GM18909 (cell line): Measurements from ENCODE around the gene SOBP.
"Not testable (repeated sequence)": the region's sequence is repeated elsewhere in the genome, so short reads cannot be mapped to it uniquely, and the experiment has no call there.

Experiments
- ATAC-seq: cut with Tn5 transposase; IDR thresholded peaks from one replicate; pipeline ENCODE4 v1.9.1; 2021; ENCODE audit warnings: mild to moderate bottlenecking; ENCODE audit not compliant: unreplicated experiment, poor library complexity

SOBP gene

GRCh38 chr6:107488174-107488874, 1.6 kb upstream of the SOBP start:
- no peak for ATAC-seq

- ATAC-seq: no peak
Measured at GRCh38 chr6:107488875-107489635, 862 bp upstream of the SOBP start.

- ATAC-seq: no peak
Measured at GRCh38 chr6:107490566-107491137, 735 bp downstream of the SOBP start.

- ATAC-seq: no peak
Measured at GRCh38 chr6:107491138-107491609, 1.3 kb downstream of the SOBP start.

DNA sequence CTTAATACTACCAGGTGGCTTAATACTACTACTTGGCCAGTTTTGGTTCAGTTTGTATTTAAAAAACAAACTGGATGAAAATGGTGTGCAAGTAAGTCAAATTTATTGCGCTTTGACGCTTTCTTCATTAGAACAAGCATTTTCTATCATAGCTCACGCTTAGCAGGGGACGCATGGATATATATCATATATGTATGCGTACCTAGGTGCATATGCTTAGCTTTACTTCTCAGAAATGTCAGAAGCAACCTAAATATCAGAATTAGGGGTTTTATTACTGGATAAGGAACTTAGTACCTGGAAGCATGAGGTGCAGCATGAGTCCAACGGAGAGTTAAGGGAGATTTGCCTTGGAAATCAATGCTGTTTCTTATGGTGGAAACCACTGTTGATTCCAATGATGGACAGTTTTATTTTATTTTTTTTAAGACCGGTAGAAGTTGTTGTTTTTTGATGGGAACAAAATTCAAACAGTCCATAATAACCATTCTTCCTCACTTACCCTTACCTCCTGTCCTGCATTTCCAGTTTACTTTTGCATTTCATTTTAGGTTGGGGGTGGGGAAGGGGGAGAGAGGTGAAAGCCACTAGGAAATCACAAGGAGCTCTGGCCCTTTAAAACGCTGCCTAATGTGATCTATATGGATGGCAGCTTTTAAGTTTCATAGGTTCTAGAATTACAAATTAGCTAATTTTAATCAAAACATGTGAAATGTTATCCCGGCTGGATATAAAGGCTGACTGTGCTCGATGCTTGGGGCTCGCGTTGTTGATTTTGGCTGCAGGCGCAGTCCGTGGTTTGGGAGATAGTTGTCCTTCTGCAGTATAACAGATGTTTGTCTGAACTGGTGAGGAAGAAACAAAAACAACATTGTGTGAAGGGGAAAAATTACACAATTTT, 2.1 kb downstream of the SOBP start:
- no peak for ATAC-seq

DNA sequence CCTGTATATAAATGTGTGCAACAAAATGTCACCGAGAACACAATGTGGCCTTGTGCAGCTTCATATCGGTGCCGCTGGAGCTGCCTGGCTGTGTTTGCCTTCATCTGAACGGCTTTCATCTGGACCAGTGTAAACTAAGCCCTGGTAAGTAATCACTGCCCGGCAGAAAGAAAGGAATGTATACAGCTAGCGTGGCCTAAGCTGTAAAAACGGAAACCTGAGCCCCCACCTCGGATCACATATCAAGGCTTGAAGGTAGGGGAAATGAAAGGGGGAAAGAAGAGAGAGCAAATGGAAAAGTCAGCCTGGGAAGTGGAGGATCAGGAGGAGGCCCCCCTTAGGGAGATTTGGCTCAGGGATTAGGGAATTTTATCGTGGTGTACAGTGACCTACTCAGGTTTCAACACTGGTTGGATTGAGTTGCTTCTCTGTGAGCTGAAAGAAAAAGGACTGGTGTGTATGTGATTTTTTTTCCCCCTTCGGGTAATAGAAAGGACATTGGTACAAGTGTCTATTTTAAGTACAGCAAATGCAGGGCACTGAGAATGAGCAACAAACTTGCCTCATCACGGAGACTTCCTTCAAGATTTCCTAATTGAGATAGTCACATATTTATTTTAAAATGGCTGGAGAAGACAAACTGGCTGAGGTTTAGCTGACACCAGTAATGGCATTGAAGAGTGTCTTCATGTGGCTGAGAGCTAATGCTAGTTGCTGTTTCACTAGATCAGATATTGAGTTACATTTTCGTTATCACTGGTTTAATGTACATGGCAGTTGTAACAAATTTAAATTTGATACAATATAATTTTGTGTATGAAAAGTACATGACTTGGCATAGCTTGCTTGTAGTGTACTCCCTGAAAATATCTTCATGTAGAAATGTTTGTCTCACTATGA, 3.5 kb downstream of the SOBP start:
- ATAC-seq: no peak

GRCh38 chr6:107495196-107495643, 5.3 kb downstream of the SOBP start:
- ATAC-seq: no peak

DNA sequence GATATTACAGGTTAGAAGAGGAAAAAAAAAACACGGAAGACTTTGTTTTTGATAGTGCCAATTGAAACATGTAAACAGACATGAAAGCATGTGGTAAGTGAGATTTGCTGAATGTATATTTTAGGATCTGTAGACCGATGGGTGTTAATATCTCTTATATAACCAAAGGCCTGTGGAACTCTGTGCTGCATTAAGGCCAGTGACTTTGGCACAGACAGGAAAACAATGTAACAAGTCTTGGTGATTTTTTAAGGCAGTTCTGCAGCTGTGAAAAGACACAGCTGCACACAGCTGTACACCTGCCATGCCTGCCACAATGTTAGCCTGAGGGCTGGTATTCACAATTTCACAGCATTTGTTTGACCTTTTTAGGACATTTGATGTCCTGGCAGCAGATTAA, 6.1 kb downstream of the SOBP start:
- ATAC-seq: no peak

GRCh38 chr6:107496892-107497684, 7.2 kb downstream of the SOBP start:
- no peak for ATAC-seq

- ATAC-seq: no peak
Measured at GRCh38 chr6:107504270-107505026, 14.5 kb downstream of the SOBP start.

- no peak for ATAC-seq
Measured at GRCh38 chr6:107506145-107506544, 16.2 kb downstream of the SOBP start.

- ATAC-seq: no peak
Measured at GRCh38 chr6:107509506-107509905, 19.6 kb downstream of the SOBP start.

DNA sequence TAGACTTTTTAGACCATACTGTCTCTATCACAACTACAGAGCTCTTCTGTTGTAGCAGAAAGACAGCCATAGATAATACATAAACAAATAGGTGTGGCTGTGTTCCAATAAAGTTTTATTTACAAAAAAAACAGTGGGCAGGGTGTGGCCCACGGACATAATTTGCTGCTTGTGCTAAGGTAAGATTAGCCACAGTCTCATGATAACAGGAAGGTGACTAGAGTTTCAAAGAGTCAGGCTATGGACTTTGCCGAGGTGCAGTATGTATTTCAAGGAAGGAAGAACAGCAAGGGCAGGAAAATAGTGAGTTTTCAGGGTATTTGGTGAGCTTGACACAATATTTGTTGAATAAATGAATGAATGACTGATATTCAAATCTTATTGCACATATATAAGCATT, 20.2 kb downstream of the SOBP start:
- no peak for ATAC-seq

GRCh38 chr6:107511511-107511993, 21.6 kb downstream of the SOBP start:
- no peak for ATAC-seq

DNA sequence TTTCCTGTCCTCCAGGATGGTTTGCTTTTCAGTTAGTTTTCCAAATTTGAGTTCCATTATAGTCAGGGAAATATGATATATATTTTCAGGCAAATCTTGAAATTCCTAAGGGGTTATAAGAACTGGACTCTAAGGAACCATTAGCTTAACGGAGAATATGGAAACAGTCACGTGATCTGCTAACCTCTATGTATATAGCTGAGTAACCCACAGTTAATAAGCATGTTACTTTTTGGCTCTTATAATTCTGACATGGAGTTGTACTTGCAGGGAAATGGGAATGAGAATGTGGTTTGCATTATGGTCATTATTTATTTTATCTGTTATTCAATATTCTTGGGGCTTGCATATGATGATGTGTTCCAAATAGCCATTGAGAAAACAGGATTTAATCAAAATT, 23.3 kb downstream of the SOBP start:
- ATAC-seq: no peak

GRCh38 chr6:107515955-107516354, 26.0 kb downstream of the SOBP start:
- ATAC-seq: no peak

DNA sequence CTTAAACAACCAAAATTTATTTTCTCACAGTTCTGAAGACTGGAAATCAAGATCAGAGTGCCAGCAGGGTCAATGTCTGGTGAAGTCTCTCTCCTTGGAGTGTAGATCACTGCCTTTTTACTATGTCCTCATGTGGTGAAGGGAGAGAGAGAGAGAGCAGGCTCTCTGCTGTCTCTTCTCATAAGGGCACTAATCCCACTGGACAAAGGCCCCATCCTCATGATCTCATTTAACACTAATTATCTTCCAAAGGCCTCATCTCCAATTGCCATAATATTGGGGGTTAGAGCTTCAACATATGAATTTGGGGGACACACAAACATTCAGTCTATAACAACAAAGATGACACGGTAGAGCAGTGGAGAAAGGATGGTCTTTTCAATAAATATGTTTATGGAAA, 27.4 kb downstream of the SOBP start:
- no peak for ATAC-seq

DNA sequence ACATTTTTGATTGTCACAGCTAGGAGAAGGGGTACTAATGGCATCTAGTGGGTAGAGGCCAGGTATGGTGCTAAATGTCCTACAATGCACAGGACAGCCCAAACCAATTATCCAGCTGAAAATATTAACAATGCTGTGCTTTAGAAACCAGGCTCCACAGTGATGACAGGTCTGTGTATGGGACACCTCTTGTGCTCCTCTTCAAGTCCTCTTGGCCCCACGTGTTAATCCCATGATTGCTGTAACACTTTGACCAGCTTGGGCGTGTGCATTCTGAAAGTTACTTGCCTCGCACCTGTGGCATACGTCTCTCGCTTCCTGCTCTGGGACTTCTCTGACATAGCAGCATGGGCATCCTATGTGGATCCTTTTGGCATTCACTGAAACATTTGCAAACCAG, 29.3 kb downstream of the SOBP start:
- not testable (repeated sequence) for ATAC-seq
